D341Med (cell line): ENCODE measurements around the gene SLC44A3.

Experiments used
- DNase-seq: peaks from one replicate; pipeline ENCODE4 v3.0.0; 2012; ENCODE audit warnings: low spot score

The SLC44A3 gene

GRCh38 chr1:94908190-94908589 lies 88.0 kb downstream of the SLC44A3 start:
- no peak for DNase-seq

DNA sequence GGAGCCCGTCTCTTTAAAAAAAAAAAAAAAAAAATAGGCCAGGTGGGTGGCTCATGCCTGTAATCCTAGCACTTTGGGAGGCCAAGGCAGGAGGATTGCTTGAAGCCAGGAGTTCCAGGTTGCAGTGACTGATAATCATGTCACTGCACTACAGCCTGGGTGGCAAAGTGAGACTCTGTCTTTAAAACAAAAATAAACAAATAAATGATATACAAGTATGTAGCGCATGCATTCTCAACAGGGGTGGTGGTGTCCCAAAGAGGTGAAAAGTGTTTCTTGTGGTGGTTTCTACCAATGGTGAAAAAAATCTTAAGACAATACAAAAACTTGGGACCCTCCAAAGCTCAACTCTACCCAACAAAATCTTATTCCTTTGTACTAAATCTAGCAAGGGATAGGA lies 88.8 kb downstream of the SLC44A3 start:
- DNase-seq: no peak

GRCh38 chr1:94909486-94909885 lies 89.3 kb downstream of the SLC44A3 start:
- DNase-seq: no peak

GRCh38 chr1:94912263-94913184 lies 92.4 kb downstream of the SLC44A3 start:
- no peak for DNase-seq

DNA sequence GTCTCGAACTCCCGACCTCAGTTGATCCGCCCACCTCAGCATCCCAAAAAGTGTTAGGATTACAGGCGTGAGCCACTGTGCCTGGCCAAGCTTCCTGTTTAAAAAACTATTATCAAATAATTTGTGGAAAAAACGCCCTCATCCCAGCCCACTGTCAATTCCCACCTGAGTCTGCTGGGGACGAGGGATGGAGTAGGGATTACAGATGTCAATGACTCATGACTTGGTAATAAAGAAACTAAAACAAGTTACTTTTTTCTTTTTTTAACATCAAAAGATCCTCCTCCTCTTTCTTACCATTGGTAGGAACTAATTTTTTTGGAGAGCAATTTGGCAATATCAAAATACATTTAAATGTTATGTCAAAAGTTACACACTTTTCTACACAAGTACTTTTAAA lies 97.1 kb downstream of the SLC44A3 start:
- no peak for DNase-seq

DNA sequence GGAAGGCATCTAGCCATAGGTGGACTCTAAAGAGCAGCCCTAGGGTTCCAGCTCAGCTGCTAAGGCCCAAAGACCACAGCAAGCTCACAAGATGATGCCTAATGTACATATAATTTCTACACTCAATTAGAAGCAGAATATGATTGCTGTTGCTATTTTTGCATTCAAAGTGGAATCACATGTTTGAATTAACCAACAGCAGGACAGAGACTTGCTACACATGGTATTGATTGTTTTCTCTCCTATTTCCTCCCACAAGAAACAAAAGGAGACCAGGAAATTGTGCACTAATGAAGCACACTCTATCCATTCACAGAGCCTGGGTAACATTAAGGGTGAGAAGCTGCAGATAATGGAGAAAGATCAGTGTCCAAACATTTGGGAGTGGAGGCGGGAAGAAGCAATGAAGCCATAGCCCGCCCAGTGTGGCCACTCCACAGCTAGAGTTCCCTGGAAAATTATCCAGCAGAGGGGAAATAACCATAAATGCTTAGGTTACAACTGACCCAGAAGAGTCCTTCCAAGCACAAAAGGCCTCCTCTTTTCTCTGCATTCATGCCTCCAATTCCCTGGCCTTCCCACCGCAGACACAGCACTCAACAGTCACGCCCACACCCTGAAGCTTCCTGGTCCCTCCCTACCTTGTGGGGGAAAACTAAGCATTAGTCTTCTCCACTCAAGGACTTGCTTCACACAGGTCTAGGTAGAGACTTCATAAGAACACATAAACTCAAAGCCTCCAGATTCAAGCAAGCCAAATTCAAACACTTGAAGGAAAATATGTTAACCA lies 99.3 kb downstream of the SLC44A3 start:
- DNase-seq: no peak

- no peak for DNase-seq
These were observed 99.9 kb downstream of the SLC44A3 start for GRCh38 chr1:94920061-94920460.

DNA sequence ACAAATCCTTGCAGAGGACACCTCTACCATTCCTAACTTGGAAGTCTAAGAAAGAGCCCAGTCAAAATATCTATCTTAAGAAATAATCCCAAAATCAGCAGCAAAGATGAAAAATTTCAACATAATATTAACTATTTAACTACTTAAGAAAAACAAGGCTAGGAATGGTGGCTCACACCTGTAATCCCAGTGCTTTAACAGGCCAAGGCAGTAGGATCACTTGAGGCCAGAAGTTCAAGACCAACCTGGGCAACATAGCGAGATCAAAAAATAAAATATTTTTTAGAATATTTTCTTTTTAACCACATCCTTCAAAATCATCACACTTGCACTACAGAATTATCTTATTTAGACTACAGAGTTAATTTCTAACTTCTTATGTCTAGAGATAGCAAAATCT lies 101.8 kb downstream of the SLC44A3 start:
- no peak for DNase-seq

DNA sequence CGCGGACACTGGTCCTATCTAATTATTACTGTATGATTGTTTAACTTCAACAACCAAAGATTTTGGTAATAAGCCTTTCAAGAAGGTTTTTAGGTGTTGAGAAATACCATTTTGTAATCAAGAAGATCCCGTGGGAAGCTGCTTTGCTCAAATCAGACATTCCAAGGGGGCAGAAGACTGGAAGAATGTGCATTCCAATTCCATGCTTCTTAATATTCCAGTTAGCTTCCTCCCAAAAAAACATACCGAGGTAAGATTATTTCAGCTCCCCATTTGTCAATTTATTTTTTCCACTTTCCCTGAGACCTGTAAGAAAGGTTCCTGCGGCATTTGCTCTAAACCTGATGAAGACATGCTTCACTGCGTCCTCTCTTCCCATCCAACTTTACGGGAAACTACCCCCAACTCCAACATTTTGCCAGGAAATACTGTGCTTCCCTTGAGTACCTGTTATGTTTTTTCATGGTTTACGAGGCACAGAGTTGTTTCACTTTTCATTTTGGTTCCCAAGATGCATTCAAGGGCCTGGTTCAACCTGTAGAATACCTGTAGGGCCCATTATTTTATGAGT lies 102.7 kb downstream of the SLC44A3 start:
- no peak for DNase-seq

- DNase-seq: no peak
These were observed 104.8 kb downstream of the SLC44A3 start for GRCh38 chr1:94925004-94925403.

- peak; percentile 75 for DNase-seq
These were observed 105.5 kb downstream of the SLC44A3 start for GRCh38 chr1:94925561-94926125.

DNA sequence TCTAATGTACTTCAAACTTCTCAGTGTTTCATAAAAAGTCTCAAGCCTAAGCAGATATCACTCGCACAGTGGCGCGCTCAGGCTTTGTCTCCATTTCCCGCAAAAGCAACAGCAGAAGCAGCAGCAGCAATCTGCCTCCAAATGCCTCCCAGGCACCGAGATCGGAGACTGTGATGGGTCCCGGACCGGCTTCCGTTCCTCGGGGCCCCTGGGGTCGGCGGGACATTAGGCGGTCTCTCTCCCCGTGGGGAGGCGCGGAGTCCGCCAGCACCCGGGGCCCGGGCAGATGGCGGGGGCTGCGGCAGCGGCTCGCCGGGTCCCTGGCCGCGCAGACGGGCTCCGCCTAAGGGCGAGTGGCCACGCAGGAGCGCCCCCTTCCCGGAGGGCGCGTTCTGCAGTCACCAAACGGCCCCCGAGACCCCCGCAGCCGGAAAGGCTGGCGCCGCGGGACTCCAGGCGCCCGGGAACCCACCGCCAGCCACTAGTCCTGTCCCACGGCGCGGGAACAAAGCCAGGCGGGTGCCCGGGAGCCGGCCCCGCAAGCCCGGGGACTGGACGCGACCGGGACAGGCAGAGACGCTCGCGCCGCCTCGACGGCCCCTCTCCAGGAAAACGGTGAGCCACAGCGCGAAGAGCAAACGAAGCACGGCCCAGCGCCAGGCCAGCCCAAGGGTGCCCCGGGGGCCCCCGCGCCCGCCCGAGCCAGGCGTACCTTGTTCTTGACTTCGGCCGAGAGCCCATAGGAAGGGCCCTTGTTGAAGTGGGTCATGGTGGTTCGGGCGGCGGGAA lies 106.2 kb downstream of the SLC44A3 start:
- peak; percentile 83 for DNase-seq

- DNase-seq: peak; percentile 94
These were observed 106.8 kb downstream of the SLC44A3 start, which contains the start of gene CNN3 for GRCh38 chr1:94926915-94927404. CNN3 (minus strand) TSS chr1:94927110; CDS start chr1:94926894, 216 bp downstream.

- DNase-seq: no peak
These were observed 107.4 kb downstream of the SLC44A3 start for GRCh38 chr1:94927405-94928175.

- DNase-seq: no peak
These were observed 108.3 kb downstream of the SLC44A3 start for GRCh38 chr1:94928293-94928939.

GRCh38 chr1:94929351-94930217 lies 109.4 kb downstream of the SLC44A3 start:
- no peak for DNase-seq

- no peak for DNase-seq
These were observed 111.2 kb downstream of the SLC44A3 start for GRCh38 chr1:94931254-94931841.

GRCh38 chr1:94934551-94934950 lies 114.4 kb downstream of the SLC44A3 start:
- DNase-seq: no peak

GRCh38 chr1:94935034-94935433 lies 114.9 kb downstream of the SLC44A3 start:
- DNase-seq: no peak
